ENCODE data around the gene PTPRF. TPM values are rescaled to one million over a fixed set of nuclear protein-coding genes. Genes with fewer than 3 reads are reported as not detected.

PTPRF gene
- total RNA-seq, 1 donor from 2014 or later, result 2.9 TPM

DNA sequence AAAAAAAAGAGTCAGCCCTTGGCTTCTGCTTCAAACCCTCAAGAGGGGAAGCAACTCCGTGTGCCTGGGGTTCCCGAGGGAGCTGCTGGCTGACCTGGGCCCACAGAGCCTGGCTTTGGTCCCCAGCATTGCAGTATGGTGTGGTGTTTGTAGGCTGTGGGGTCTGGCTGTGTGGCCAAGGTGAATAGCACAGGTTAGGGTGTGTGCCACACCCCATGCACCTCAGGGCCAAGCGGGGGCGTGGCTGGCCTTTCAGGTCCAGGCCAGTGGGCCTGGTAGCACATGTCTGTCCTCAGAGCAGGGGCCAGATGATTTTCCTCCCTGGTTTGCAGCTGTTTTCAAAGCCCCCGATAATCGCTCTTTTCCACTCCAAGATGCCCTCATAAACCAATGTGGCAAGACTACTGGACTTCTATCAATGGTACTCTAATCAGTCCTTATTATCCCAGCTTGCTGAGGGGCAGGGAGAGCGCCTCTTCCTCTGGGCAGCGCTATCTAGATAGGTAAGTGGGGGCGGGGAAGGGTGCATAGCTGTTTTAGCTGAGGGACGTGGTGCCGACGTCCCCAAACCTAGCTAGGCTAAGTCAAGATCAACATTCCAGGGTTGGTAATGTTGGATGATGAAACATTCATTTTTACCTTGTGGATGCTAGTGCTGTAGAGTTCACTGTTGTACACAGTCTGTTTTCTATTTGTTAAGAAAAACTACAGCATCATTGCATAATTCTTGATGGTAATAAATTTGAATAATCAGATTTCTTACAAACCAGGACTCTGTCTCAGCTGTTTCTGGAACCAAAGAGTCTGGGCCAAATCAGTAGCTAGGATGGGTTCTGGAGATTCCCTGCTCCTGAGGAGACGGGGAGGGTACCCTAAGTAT lies 92.5 kb downstream of the PTPRF start:
- DNase-seq, result no peak
- no peak overlapping the region for H3K4me3 ChIP-seq
- no peak overlapping the region for H3K27ac ChIP-seq (replicated peaks)
- H3K4me1 ChIP-seq, result no peaks in the 10 kb centered on the region
- intact Hi-C loops (cut with micrococcal nuclease), result no loop called here
- TF ChIP-seq, protein P1, sequence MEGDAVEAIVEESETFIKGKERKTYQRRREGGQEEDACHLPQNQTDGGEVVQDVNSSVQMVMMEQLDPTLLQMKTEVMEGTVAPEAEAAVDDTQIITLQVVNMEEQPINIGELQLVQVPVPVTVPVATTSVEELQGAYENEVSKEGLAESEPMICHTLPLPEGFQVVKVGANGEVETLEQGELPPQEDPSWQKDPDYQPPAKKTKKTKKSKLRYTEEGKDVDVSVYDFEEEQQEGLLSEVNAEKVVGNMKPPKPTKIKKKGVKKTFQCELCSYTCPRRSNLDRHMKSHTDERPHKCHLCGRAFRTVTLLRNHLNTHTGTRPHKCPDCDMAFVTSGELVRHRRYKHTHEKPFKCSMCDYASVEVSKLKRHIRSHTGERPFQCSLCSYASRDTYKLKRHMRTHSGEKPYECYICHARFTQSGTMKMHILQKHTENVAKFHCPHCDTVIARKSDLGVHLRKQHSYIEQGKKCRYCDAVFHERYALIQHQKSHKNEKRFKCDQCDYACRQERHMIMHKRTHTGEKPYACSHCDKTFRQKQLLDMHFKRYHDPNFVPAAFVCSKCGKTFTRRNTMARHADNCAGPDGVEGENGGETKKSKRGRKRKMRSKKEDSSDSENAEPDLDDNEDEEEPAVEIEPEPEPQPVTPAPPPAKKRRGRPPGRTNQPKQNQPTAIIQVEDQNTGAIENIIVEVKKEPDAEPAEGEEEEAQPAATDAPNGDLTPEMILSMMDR (IDR thresholded peaks at IDR 0.05; ENCODE audit: borderline replicate concordance), result no peak
- peaks cover 7% of the 10 kb centered on the region for H3K27me3 ChIP-seq (ENCODE audit: low read depth)
- no peaks in the 10 kb centered on the region for H3K9me3 ChIP-seq (replicated peaks)
- H3K36me3 ChIP-seq, result no peaks in the 10 kb centered on the region

DNA sequence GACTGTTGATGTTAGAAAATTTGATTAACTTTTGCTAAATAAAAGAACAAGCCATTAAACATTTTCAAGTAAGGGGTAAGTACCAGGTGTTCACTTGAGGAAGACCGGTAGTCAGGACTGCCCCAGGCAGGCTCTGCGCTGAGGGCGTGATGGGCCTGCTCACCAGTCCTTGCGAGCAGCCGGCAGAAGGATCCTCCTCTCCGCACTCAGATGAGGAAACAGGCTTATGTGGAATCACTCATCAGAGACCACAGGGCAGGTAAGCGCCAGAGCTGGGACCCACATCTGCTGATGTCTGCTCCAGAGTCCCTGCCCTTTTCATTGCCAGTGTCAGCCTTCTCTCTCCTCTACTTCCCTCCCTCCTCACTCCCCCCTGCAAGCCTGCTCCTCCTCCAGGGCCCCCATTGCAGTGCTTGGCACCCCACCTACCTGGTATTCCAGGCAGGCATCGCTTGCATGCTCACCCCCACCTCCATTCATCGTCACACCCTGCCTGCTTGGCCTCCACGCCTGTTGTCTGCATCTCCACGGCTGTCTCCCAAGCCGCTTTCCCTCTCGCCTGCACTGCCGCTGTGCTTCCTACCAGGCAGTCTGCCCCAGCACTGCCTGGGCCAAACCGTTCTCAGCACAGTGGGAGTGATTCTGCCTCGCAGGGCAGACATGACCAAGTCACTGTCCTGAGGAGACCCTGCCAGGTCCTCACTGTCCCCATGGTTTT lies 94.5 kb downstream of the PTPRF start:
- H3K4me3 ChIP-seq, result no peak overlapping the region
- no peaks in the 10 kb centered on the region for H3K4me1 ChIP-seq
- H3K27me3 ChIP-seq (ENCODE audit: low read depth), result peaks cover 7% of the 10 kb centered on the region
- no peaks in the 10 kb centered on the region for H3K9me3 ChIP-seq (replicated peaks)
- no peak overlapping the region for H3K27ac ChIP-seq (replicated peaks)
- no peak for DNase-seq
- TF ChIP-seq, protein P1 (IDR thresholded peaks at IDR 0.05; ENCODE audit: borderline replicate concordance), result no peak
- no peaks in the 10 kb centered on the region for H3K36me3 ChIP-seq
- intact Hi-C loops (cut with micrococcal nuclease), result no loop called here

DNA sequence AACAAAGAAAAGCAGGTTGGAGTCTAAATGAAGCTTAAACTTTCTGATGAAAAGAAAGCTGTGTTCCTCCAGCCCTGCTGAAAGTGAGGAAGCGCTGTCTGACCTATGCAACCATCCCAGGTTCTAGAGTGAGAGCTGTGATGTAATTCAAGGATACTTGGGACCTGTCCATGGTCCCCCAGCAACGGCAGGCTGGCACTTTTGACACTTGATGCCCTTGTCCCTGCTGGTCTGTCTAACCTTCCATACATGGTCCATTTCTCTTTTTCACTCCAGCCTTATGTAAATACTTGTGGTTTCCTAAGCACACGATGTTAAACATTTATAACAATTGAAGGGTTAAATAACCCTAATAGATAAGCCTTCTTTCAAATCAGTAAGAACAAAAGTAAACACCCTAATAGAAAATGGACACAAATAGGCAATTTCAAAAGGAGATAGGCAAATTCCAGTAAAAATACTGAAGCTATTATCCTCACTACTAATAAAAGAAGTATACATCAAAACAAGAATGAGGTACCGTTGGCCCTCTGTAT lies 101.5 kb downstream of the PTPRF start:
- H3K4me3 ChIP-seq, result no peak overlapping the region
- no peaks in the 10 kb centered on the region for H3K36me3 ChIP-seq
- TF ChIP-seq, protein P1 (IDR thresholded peaks at IDR 0.05; ENCODE audit: borderline replicate concordance), result no peak
- no peak overlapping the region for H3K27ac ChIP-seq (replicated peaks)
- intact Hi-C loops (cut with micrococcal nuclease), result no loop called here
- no peaks in the 10 kb centered on the region for H3K9me3 ChIP-seq (replicated peaks)
- H3K27me3 ChIP-seq (ENCODE audit: low read depth), result peaks cover 11% of the 10 kb centered on the region
- no peak for DNase-seq
- no peaks in the 10 kb centered on the region for H3K4me1 ChIP-seq

DNA sequence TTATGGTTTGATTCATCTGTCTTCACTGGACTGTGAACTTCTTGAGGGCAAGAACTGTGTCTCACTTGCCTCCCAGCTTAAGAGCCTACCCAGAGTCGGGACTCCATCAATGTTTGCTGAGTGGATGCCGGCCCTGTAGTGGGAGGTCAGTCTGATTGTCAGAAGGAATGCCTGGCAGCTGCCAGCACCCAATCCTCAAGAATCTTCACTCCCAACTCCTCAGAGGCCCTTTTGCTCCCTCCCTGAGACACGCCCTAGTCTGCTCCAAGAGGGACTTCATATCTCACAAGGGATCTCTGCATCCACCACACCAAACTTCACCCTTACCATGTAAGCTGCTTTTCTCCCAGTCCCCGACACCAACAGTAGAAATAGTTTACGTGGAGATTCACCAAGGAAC lies 104.0 kb downstream of the PTPRF start:
- TF ChIP-seq, protein P1 (IDR thresholded peaks at IDR 0.05; ENCODE audit: borderline replicate concordance), result no peak
- Histone ChIP-seq H3K9me3 (replicated peaks) (no peaks in the 10 kb centered on the region), H3K4me1 (no peaks in the 10 kb centered on the region), H3K36me3 (no peaks in the 10 kb centered on the region), H3K27ac (replicated peaks) (no peak overlapping the region), H3K4me3 (no peak overlapping the region), H3K27me3 (ENCODE audit: low read depth) (peaks cover 10% of the 10 kb centered on the region)
- no peak for DNase-seq
- intact Hi-C loops (cut with micrococcal nuclease), result no loop called here

DNA sequence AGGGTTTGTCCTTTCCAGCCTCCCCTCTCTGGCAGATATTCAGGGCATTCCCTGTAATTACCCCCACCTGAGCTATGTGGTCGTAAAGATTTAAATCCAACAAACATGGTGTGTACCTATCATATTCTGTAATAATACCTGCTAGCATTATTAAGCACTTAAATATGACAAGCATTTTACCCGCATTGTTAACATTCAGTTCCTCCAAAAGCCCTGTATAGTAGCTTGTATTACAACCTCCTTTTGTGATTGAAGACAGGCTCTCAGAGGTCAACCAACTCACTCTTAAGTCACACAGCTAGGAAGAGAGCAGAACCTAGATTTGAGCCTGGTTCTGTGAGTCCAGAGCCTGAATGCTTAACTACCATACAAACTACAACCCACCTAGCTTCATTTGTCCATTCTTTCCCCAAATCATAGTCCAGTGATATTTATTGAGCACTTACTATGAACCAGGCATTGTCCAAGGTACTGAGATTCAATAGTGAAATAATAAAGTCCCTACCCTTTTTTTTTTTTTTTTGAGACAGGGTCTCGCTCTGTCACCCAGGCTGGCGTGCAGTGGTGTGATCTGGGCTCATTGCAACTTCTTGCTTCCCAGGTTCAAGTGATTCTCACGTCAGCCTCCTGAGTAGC lies 105.4 kb downstream of the PTPRF start:
- Histone ChIP-seq H3K27me3 (ENCODE audit: low read depth) (peaks cover 10% of the 10 kb centered on the region), H3K4me1 (no peaks in the 10 kb centered on the region), H3K4me3 (no peak overlapping the region), H3K36me3 (no peaks in the 10 kb centered on the region), H3K9me3 (replicated peaks) (no peaks in the 10 kb centered on the region), H3K27ac (replicated peaks) (no peak overlapping the region)
- intact Hi-C loops (cut with micrococcal nuclease), result no loop called here
- TF ChIP-seq, protein P1 (IDR thresholded peaks at IDR 0.05; ENCODE audit: borderline replicate concordance), result no peak
- no peak for DNase-seq
